ENCODE data around the gene FAM185A.

The FAM185A gene

GRCh38 chr7:102817616-102818573 is 69.1 kb downstream of the FAM185A start:
- DNase-seq: no peak
- no peaks in the 10 kb centered on the region; the same call in 1 of the 2 replicates for H3K36me3 ChIP-seq
- TF ChIP-seq, protein P1, sequence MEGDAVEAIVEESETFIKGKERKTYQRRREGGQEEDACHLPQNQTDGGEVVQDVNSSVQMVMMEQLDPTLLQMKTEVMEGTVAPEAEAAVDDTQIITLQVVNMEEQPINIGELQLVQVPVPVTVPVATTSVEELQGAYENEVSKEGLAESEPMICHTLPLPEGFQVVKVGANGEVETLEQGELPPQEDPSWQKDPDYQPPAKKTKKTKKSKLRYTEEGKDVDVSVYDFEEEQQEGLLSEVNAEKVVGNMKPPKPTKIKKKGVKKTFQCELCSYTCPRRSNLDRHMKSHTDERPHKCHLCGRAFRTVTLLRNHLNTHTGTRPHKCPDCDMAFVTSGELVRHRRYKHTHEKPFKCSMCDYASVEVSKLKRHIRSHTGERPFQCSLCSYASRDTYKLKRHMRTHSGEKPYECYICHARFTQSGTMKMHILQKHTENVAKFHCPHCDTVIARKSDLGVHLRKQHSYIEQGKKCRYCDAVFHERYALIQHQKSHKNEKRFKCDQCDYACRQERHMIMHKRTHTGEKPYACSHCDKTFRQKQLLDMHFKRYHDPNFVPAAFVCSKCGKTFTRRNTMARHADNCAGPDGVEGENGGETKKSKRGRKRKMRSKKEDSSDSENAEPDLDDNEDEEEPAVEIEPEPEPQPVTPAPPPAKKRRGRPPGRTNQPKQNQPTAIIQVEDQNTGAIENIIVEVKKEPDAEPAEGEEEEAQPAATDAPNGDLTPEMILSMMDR (IDR thresholded peaks at IDR 0.05; ENCODE audit: low read depth, low read length): no peak
- no peaks in the 10 kb centered on the region for H3K27me3 ChIP-seq (ENCODE audit: insufficient read depth, low read depth, severe bottlenecking)
- H3K4me3 ChIP-seq (ENCODE audit: low read depth, low read length): no peak overlapping the region
- H3K9me3 ChIP-seq (ENCODE audit: severe bottlenecking): no peaks in the 10 kb centered on the region
- H3K27ac ChIP-seq: no peak overlapping the region

GRCh38 chr7:102819151-102819550 is 70.4 kb downstream of the FAM185A start:
- H3K36me3 ChIP-seq: no peaks in the 10 kb centered on the region; the same call in 1 of the 2 replicates
- no peak overlapping the region for H3K4me3 ChIP-seq (ENCODE audit: low read depth, low read length)
- H3K27ac ChIP-seq: no peak overlapping the region
- DNase-seq: no peak
- H3K27me3 ChIP-seq (ENCODE audit: insufficient read depth, low read depth, severe bottlenecking): no peaks in the 10 kb centered on the region
- H3K9me3 ChIP-seq (ENCODE audit: severe bottlenecking): no peaks in the 10 kb centered on the region
- TF ChIP-seq, protein P1 (IDR thresholded peaks at IDR 0.05; ENCODE audit: low read depth, low read length): no peak

- no peak overlapping the region for H3K4me3 ChIP-seq (ENCODE audit: low read depth, low read length)
- no peaks in the 10 kb centered on the region for H3K27me3 ChIP-seq (ENCODE audit: insufficient read depth, low read depth, severe bottlenecking)
- no peaks in the 10 kb centered on the region for H3K9me3 ChIP-seq (ENCODE audit: severe bottlenecking)
- TF ChIP-seq, protein P1 (IDR thresholded peaks at IDR 0.05; ENCODE audit: low read depth, low read length): no peak
- no peaks in the 10 kb centered on the region for H3K36me3 ChIP-seq
- DNase-seq: no peak
- no peak overlapping the region for H3K27ac ChIP-seq
Measured at GRCh38 chr7:102821994-102822747, 73.4 kb downstream of the FAM185A start.

- no peak for DNase-seq
- H3K27ac ChIP-seq: no peak overlapping the region
- H3K36me3 ChIP-seq: no peaks in the 10 kb centered on the region
- H3K4me3 ChIP-seq (ENCODE audit: low read depth, low read length): no peak overlapping the region
- no peaks in the 10 kb centered on the region for H3K9me3 ChIP-seq (ENCODE audit: severe bottlenecking)
- TF ChIP-seq, protein P1 (IDR thresholded peaks at IDR 0.05; ENCODE audit: low read depth, low read length): no peak
- H3K27me3 ChIP-seq (ENCODE audit: insufficient read depth, low read depth, severe bottlenecking): no peaks in the 10 kb centered on the region
Measured at GRCh38 chr7:102823390-102824119, 74.8 kb downstream of the FAM185A start.

- H3K9me3 ChIP-seq (ENCODE audit: severe bottlenecking): no peaks in the 10 kb centered on the region
- DNase-seq: no peak
- no peak overlapping the region for H3K4me3 ChIP-seq (ENCODE audit: low read depth, low read length)
- TF ChIP-seq, protein P1 (IDR thresholded peaks at IDR 0.05; ENCODE audit: low read depth, low read length): no peak
- H3K36me3 ChIP-seq: no peaks in the 10 kb centered on the region
- no peaks in the 10 kb centered on the region for H3K27me3 ChIP-seq (ENCODE audit: insufficient read depth, low read depth, severe bottlenecking)
- no peak overlapping the region for H3K27ac ChIP-seq
Measured at GRCh38 chr7:102828286-102828685, 79.5 kb downstream of the FAM185A start.
